BJ (cell line): Measurements from ENCODE around the gene SPRN. TPM values are rescaled to one million over a fixed set of nuclear protein-coding genes. Genes with fewer than 3 reads are reported as not detected.
"Not testable (repeated sequence)": the region's sequence is repeated elsewhere in the genome, so short reads cannot be mapped to it uniquely, and the experiment has no call there.

Experiments
- CTCF ChIA-PET: fragments of 350-600 bp; formaldehyde crosslinking; extraction: SDS; loops from one replicate; lab custom pipeline; 2021; ENCODE audit warnings: antibody characterized with exemption, inconsistent platforms; lab: Yijun Ruan, JAX
- POLR2A ChIA-PET: fragments of 300-600 bp; sonication (Branson Sonifier 250); formaldehyde crosslinking; extraction: SDS; loops from one replicate; lab custom pipeline; 2021; ENCODE audit warnings: antibody characterized with exemption; lab: Charles Lee
- DNase-seq: peaks from one replicate; pipeline ENCODE4 v3.0.0-alpha.2; 2011; ENCODE audit warnings: low read depth
- H3K27me3 ChIP-seq: 2 replicates; pipeline ENCODE4 v1.6.0; 2011; ENCODE audit warnings: low read length; ENCODE audit not compliant: control insufficient read depth, insufficient read depth
- H3K36me3 ChIP-seq: 2 replicates; pipeline ENCODE4 v1.5.1; 2011; ENCODE audit warnings: low read length; ENCODE audit not compliant: control insufficient read depth, insufficient read depth
- H3K4me3 ChIP-seq: 2 replicates; pipeline ENCODE4 v1.5.1; 2011; ENCODE audit warnings: low read depth, mild to moderate bottlenecking, control low read depth, low read length
- polyA minus RNA-seq: library from RNA; depleted of rRNA, polyadenylated mRNA; stranded (reverse); fragments of >200 nt; gene quantifications from 2 replicates; pipeline ENCODE4 v1.2.3, GENCODE V29; 2011; rRNA and poly(A)+ RNA removed
- polyA plus RNA-seq: library from polyadenylated mRNA; depleted of rRNA; stranded (reverse); fragments of >200 nt; gene quantifications from 2 replicates; pipeline ENCODE4 v1.2.3, GENCODE V29; 2011; rRNA removed
- TF ChIP-seq, protein P1 (sequence below): IDR thresholded peaks from 2 replicates; pipeline ENCODE4 v1.5.1; 2011; ENCODE audit warnings: low read depth, mild to moderate bottlenecking, control low read depth, inconsistent platforms, low read length, moderate library complexity; ENCODE audit not compliant: insufficient read depth

SPRN gene, protein sequence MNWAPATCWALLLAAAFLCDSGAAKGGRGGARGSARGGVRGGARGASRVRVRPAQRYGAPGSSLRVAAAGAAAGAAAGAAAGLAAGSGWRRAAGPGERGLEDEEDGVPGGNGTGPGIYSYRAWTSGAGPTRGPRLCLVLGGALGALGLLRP
- 1.8 and 3.0 TPM in 2 replicates for polyA plus RNA-seq
- 1.1 and 1.9 TPM in 2 replicates for polyA minus RNA-seq

DNA sequence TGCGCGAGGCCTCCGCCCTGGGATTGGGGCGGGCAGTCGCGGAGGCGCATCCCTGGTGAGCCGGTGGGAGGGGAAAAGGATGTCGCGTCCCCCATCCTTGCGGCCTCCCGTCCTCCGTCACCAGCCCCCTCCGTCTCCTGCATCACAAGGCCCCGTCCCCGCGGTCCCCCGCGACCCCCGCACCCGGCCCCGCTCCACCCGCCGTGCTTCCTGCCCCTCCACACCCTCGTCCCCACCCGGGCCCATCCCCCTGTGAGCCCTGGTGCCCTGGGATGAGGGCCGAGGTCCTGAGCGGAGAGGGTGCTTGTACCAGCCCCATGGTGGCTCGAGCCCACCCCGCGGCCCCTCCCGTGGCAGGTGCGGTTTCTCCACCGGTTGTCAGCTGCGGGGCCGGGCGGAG is at the start of gene SPRN:
Gene SPRN (minus strand): TSS at position 25 of the 400 bp plus-strand sequence. CDS start 944 bp downstream, outside the sequence.
- H3K27me3 ChIP-seq, CTCF ChIA-PET, POLR2A ChIA-PET, DNase-seq, H3K36me3 ChIP-seq: not testable (repeated sequence)
- peak within 1 kb of the TSS; percentile 29 for H3K4me3 ChIP-seq

DNA sequence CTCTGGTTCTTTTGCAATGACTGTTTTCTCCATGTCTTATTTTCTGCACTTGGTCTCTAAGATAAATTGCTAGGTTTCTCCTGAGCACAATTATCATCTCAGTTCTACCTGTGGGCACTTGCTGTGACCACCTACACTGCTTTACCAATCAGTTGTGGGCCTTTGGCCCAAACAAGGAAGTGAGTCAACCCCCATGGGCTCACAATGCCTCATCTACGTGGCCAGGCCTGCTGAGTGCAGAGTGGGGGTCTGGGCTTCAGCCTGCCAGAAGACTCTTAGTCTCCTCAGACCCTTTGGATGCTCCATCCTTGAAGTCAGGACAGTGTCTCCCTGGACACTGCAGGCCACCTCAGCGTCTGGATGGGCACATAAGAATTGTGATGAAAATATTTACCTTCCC is 49.6 kb upstream of the SPRN start:
- POLR2A ChIA-PET: no interaction called here
- Histone ChIP-seq H3K4me3 (no peak overlapping the region), H3K27me3 (no peaks in the 10 kb centered on the region), H3K36me3 (no peaks in the 10 kb centered on the region)
- CTCF ChIA-PET: no interaction called here
- TF ChIP-seq, protein P1, sequence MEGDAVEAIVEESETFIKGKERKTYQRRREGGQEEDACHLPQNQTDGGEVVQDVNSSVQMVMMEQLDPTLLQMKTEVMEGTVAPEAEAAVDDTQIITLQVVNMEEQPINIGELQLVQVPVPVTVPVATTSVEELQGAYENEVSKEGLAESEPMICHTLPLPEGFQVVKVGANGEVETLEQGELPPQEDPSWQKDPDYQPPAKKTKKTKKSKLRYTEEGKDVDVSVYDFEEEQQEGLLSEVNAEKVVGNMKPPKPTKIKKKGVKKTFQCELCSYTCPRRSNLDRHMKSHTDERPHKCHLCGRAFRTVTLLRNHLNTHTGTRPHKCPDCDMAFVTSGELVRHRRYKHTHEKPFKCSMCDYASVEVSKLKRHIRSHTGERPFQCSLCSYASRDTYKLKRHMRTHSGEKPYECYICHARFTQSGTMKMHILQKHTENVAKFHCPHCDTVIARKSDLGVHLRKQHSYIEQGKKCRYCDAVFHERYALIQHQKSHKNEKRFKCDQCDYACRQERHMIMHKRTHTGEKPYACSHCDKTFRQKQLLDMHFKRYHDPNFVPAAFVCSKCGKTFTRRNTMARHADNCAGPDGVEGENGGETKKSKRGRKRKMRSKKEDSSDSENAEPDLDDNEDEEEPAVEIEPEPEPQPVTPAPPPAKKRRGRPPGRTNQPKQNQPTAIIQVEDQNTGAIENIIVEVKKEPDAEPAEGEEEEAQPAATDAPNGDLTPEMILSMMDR: no peak
- DNase-seq: no peak

DNA sequence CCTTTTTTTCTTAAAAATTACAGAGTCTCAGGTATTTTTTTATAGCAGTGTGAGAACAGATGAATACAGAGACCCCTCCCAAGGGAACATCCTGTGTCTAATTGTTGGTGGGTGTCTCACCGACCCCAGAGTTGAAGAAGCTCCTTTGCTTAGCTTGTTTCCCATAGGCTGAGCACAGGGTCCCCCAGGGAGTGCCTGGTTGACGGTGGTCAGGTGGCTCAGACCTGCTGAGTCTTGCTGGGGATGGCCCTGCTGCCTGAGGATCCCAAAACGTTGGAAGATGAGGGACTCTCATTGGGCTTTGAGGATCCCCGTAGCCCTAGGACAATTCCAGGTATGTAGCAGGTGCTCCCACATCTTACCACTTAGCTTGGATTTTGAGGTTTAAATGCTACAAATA is 48.8 kb upstream of the SPRN start:
- POLR2A ChIA-PET: no interaction called here
- no peak for DNase-seq
- H3K36me3 ChIP-seq: no peaks in the 10 kb centered on the region
- H3K4me3 ChIP-seq: no peak overlapping the region
- TF ChIP-seq, protein P1: no peak
- no peaks in the 10 kb centered on the region for H3K27me3 ChIP-seq
- CTCF ChIA-PET: no interaction called here

DNA sequence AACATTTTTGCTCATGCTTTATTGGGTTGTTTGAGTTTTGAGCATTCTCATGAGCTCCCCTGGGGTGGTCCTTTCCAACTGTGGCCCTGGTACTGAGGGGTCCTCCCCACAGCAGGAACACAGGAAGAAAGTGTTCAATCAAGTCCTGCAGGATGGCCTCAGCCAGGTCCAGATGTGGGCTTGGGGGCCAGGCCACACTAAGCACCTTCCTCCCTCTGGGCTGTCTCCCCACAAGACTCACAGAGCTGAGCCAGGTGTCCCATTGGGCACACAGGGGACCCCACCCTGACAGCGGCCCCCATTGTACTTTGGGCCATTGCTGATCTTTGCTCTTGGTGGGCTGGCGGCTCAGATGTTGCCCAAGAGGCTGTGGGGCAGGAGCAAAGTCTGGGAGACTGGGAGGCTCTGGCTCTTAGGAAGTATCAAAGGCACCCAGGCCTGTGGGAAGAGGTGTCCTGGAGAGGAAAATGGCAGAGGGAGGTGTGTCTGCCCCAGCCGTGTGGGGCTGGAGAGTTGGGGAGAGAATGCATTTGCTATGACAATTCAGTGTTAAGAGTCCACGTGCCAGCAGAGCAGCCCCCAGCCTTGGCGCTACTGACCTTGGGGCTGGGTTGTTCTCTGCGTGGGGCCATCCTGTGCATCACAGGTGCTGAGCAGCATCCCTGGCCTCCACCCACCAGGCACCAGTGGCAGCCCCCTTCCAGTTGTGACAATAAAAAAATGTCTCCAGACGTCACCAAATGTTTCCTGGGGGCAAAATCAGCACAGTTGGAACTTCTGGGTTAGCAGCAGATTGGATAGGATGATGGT is 47.1 kb upstream of the SPRN start:
- ChIA-PET CTCF (interaction anchor here (0.6 kb wide), 1 partner anchor 18 kb away, joined by 3 read pairs; no protein-coding TSS in a partner anchor), POLR2A (no interaction called here)
- H3K36me3 ChIP-seq: no peaks in the 10 kb centered on the region
- TF ChIP-seq, protein P1: no peak
- no peaks in the 10 kb centered on the region for H3K27me3 ChIP-seq
- no peak for DNase-seq
- no peak overlapping the region for H3K4me3 ChIP-seq

DNA sequence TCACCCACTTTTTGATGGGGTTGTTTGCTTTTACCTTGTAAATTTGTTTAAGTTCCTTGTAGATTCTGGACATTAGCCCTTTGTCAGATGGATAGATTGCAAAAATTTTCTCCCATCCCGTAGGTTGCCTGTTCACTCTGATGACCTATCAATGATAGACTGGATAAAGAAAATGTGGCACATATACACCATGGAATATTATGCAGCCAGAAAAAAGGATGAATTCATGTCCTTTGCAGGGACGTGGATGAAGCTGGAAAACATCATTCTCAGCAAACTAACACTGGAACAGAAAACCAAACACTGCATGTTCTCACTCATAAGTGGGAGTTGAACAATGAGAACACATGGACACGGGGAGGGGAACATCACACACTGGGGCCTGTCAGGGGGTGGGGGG is 44.8 kb upstream of the SPRN start:
- DNase-seq, H3K36me3 ChIP-seq, H3K27me3 ChIP-seq, POLR2A ChIA-PET, CTCF ChIA-PET, H3K4me3 ChIP-seq: not testable (repeated sequence)

DNA sequence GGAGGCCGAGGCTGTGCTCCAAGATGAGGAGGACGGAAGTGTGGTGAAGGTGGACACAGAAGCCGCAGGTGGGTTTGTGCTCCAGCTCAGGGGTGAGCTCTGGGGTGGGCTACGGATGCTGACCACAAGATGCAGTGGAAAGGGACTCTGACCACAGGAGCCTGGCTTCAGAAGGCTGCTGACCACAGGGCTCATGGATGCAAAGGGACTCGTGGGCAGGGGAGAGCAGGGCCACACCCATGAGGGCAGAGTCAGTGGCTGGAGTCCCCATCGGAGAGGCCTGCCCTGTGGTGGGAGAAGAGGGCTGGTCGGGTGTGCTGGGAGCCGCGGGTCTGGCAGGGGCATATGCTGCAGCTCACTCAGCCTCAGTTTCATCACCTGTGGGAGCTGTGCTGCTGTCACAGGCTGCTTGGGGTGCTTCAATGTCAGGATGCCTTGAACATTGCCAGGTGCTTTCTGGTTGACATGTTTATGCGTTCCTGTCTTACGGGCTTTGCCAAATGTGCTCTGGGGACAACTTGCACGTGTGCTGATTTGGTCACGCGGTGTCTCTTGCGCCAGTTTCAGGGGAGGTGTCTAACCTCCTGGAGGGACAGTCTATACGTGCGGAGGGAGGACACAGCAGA is 43.0 kb upstream of the SPRN start:
- no peak for DNase-seq
- Histone ChIP-seq H3K27me3 (no peaks in the 10 kb centered on the region), H3K4me3 (no peak overlapping the region), H3K36me3 (no peaks in the 10 kb centered on the region)
- ChIA-PET CTCF (interaction anchor here (0.7 kb wide), 1 partner anchor 25 kb away, joined by 3 read pairs; no protein-coding TSS in a partner anchor), POLR2A (no interaction called here)
- TF ChIP-seq, protein P1: no peak
